ENCODE data around the gene BRSK1.

BRSK1 gene

GRCh38 chr19:55253842-55254624 lies 29.8 kb upstream of the BRSK1 start:
- DNase-seq (ENCODE audit: low spot score): no peak

DNA sequence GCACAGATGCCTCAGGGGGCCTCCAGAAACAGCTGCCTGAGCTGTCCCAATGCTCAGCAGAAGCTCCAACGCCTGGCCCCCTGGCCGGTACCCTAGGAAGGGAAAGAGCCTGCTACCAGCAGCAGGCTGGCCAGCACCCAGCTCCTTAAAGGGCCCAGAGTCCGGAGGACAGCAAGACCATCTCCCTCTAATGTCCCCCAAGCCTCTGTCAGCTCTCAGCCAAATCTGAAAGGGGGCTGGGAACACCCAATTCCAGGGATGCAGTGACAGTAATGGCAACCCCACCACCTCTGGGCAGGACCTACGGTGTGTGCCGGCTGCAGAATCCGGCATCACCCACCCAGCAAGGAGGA lies 29.2 kb upstream of the BRSK1 start:
- no peak for DNase-seq (ENCODE audit: low spot score)

DNA sequence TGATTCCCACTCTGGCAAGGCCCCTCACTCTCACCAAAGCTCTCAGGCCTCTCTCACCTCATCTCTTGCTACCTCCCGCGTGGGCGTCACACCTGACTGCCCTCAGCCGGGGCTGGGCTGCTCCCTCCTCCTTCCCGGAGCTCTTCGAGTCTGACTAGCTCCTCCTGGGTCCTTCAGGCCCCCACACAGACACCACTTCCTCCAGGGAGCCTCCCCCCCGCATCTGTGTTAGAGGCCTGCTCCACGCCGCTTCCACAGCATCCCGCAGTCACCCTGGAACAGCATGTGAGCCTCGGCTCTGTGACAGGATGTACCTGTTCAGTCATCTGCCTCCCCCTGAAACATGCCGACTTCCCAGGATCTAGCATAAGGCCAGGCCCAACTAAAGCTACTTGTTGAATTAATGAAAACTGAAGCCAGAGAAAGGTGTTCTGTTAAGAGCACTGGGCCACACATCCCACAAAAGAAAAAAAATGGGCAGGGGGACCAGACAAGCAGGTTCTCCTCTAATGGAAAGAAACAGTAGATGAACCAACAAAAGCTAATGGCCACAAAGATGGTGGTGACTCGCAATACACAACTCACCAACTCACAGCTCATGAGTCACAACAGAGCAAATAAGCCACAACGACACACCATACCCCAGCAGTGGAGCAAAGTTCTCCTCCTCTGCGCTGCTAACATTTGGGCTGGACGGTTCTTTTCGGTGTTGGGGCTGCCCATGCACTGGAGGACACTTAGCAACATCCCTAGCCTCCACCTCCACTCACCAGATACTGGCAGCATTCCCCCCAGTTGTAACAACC lies 28.0 kb upstream of the BRSK1 start:
- no peak for DNase-seq (ENCODE audit: low spot score)

GRCh38 chr19:55256562-55257460 lies 27.0 kb upstream of the BRSK1 start:
- DNase-seq (ENCODE audit: low spot score): no peak

DNA sequence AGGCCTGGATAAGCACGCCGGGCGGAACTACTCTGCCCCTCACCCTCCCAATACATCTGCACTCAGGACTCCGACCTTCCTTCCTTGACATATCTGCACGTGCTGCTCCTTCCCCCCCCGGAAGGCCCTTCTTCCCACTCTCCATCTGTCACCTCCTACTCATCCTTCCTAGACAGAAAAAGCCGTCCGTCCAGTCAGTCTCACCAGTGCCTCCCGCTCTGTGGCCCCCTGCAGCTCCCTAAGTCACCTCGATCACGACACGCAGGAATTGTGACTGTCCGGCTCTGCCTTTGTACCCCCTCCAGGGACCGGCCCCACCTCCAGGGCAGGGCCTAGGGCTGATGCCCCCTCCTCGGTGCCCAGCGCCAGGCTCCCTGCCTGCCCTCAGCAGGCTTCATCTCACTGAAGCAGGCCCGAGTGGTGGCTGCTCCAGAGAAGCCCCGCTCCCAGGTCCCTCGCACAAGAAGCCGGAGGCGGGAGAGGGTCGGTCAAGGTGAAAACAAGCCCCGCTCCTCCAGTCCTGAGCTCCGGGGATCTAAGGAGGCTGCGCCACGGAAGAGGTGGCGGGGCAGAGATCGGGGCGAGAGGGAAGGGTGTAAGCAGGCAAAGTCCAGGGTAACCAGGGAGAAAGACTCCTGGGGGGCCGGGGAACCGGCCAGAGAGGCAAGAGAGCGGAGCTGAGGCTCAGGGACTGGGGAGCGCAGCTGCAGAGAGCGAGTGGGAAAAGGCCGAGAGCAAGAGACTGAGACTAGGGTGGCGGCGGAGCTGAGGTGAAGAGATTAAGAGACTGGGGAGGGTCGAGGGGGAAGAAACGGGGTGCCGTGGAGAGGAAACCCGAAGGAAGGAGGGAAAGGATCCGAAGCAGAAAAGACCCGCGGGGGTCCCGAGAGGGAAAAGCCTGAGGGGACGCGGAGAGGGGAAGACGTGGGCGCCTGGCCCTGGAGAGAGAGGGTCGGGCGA lies 26.1 kb upstream of the BRSK1 start:
- peak; percentile 43 for DNase-seq (ENCODE audit: low spot score)

DNA sequence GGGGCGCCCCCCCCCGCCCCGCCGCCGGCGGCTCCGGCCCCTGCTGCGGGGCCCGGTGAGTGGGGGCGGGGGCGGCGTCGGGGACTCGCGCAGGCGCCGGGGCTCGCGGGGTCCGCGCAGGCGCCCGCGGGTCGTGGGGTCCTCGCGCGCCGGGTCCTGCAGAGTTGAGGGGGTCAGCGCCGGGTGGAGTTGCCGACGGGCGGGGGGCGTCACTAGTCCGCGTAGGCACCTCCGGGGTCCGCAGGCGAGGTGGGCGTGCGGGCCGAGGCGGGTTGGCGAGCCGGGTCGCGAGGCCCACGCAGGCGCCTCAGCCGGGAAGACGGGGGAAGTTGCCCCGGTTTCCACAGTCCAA lies 25.3 kb upstream of the BRSK1 start:
- DNase-seq (ENCODE audit: low spot score): peak; percentile 80

- peak; percentile 100 for DNase-seq (ENCODE audit: low spot score)
Measured at GRCh38 chr19:55258828-55259539, 24.8 kb upstream of the BRSK1 start, which contains the start of gene PPP6R1. TSS of gene PPP6R1 (minus strand) at chr19:55259017. CDS start at chr19:55247103, 11,914 bp downstream.

DNA sequence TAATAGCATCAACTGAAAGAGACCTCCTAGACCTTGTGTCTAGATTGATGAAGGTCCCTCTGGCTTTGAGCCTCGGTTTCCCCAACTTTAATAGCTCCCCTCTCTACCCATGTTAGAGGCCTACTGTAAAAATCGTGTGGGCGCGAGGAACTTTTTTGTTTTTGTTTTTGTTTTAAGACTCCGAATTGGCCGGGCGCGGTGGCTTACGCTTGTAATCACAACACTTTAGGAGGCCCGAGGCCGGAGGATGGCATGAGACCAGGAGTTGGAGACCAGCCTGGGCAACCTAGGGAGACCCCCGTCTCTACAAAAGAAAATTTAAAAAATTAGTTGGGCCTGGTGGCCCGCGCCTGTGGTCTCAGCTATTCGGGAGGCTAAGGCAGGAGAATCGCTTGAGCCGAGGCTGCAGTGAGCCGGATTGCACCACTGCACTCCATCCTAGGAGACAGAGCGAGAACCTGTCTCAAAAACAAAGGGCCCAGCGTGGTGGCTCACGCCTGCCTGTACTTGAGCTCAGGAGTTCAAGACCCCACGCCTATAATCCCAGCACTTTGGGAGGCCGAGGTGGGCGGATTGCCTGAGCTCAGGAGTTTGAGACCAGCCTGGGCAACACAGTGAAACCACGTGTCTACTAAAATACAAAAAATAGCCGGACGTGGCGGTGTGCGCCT lies 24.1 kb upstream of the BRSK1 start:
- DNase-seq (ENCODE audit: low spot score): no peak

GRCh38 chr19:55261671-55262126 lies 22.1 kb upstream of the BRSK1 start:
- no peak for DNase-seq (ENCODE audit: low spot score)

DNA sequence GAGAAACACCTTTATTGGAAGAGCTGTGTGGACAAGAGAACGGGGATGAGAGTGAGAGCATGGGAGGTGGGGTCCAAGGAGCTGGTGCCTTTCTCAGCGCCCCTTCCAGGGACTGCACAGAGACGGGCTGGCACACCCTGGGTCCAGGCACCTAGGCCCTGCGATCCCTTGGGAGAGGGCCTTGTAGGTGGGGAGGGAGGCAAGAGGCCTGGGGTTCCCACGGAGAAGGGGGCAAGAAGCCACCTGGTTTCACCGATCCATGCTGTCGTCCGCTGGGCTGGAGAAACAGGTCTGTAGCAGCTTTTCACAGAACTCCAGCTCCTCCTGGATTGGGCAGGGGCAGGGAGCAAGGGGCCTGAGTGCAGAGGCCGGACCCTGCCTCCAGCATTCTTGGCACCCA lies 21.4 kb upstream of the BRSK1 start:
- no peak for DNase-seq (ENCODE audit: low spot score)

DNA sequence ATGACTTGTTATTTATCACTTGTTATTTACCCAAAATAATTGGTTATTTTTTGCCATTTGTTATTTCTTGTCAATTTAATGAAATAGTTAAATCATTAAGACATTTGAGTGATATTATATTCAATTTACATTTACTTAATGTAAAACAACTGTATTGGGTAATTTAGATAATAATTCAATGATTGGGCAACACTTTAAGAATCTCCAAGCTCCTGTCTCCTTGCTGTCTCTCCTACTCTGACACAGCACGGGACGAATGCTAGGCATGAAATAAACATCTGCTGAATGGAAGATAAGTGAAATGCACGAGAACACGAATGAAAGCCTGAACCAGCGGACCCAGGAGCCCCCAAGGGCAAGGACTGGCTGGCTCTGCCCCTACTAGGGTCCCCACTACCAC lies 19.3 kb upstream of the BRSK1 start:
- no peak for DNase-seq (ENCODE audit: low spot score)

DNA sequence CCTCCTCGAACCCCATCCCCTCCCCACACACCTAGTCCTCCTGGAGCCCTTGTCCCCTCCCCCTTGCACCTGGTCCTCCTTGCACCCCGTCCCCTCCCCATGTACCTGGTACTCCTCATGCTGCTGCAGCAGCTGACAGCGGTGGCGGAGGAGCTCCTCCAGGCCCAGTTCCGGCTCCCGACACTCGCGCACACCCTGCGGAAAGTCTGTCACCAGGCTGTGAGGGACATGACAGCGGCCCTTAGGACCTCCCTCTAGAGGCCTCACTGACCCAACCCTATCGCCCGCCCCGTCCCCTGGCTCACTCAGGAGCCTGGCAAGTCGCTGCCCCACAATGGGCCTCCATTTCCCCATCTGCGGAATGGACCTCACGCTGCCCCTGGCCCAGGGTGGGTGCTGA lies 18.6 kb upstream of the BRSK1 start:
- DNase-seq (ENCODE audit: low spot score): no peak

GRCh38 chr19:55265723-55266386 lies 17.9 kb upstream of the BRSK1 start:
- DNase-seq (ENCODE audit: low spot score): no peak

- no peak for DNase-seq (ENCODE audit: low spot score)
Measured at GRCh38 chr19:55266404-55266803, 17.4 kb upstream of the BRSK1 start.

GRCh38 chr19:55266840-55267239 lies 17.0 kb upstream of the BRSK1 start:
- DNase-seq (ENCODE audit: low spot score): no peak

DNA sequence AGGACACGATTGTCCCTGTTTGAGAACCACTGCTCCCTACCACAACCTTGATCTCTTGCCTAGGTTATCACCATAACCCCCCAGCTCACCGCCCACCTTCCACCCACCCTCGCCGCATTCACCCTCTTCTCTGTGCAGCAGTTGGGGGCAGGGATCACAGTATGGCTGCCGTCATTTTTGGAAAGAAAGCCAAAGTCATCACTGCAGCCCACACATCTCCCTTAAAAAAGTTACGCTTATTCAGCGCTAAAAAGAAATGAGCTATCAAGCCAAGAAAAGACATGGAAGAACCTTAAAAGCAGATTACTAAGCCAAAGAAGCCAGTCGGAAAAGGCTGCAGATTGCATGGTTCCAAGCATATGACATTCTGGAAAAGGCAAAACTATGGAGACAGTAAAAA lies 14.5 kb upstream of the BRSK1 start:
- no peak for DNase-seq (ENCODE audit: low spot score)

- no peak for DNase-seq (ENCODE audit: low spot score)
Measured at GRCh38 chr19:55270172-55270942, 13.4 kb upstream of the BRSK1 start.

DNA sequence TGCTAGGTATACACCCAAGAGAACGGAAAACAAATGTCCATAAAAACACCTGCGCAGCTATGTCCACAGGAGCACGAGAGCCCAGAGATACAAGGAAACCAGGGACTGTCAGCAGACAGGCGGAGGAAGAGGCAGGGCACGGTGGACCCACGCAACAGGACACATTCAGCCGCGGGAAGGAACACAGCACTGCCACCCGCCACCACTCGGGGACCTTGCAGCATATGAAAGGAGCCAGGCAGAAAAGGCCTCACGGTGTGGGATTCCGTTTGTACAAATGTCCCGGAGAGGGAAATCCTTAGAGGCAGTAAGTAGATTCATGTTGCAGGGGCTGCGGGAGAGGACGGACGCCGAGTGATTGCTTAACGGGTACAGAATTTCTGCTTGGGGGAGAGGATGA lies 11.7 kb upstream of the BRSK1 start:
- no peak for DNase-seq (ENCODE audit: low spot score)

Data from AG20443 (cell line).